ENCODE data around the gene VPS13D.

Gene VPS13D

DNA sequence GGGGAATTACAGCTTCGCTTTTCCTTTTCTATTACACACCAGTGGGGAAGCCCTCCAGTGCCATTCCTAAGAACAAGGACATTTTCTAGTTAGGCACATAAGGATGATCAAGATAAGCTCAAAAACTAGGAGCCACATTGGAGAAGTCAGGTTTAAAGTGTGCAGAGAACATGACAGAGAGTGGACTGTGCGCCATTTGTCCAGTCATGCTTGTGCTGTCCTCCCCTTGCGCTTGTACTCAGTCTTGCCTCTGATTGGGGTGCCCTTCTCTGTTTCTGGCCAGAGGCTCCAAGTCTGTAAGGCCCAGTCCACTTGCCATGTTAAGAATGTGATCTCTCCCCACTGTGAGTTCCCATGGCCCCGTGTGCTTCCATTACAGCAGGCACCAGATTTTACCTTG, 198.5 kb downstream of the VPS13D start:
- no peak for DNase-seq (ENCODE audit: low spot score)

DNA sequence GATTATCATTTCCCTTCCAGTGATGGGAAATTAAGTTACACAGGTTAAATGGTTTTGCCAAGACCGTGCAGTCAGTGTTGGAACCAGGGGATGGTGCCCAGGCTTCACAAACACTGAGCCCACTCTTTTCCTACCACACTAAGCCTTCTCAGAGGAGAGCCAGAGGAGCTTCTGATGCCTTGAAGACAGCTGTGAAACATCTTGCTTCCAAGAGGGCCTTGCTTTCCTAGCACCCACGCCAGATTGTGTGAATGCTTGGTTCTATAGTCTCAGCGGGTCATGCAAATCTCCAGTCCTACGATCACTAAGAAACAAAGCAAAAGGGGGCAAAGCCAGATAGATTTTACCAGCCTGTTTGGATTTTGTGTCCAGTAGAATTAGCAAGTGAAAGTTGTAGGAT, 200.7 kb downstream of the VPS13D start:
- DNase-seq (ENCODE audit: low spot score): no peak

DNA sequence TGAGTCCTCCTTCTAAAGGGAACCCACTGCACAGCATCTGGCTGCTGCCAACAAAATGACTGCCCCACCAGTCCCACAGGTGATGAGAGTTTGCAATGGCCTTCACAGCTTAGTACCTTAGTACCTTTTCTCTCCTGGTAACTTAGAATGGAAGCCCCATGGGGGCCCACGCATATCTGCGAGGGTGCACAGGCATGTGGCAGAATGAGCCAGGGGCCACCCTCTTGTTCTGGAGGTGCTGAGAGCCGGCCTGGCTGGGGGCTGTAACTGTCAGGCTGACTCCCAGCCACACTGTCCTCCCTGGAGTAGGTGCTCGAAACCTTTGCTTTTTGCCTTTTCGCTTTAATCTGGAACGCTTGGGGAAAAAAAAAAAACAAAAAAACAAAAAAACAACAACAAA, 203.1 kb downstream of the VPS13D start:
- DNase-seq (ENCODE audit: low spot score): no peak

DNA sequence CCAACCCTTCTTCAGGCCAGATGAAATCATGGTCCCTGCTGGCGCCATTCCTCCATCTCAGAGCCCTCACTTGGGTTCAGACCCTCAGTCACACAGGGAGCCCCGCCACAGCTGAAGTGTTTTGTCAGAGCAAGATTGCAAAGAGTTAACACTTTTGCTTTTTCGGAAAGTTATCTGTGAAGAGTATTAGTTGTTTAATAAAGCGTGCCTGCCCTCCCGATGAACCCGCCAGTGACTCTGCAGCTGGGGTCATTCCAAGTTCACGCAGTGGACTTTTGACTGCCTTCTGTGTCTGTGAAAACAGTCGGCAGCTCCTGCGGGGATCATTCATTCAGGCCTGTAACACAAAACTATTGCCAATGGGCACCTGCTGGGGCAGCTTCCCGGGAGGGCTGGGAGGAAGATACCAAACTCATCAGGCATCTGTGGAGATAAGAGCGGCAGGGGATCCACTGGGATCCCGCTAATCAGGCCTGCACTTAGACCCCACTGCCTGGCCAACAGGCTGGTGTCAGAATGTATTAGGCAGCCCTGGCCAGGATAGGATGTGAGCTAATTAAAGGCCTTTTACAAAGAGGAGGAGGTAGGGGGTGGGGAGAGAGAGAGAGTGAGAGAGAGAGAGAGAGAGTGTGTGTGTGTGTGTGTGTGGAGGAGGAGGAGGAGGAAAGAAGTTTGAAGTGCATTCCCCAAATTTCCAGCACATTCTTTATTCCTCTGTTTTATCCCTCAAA, 203.7 kb downstream of the VPS13D start:
- no peak for DNase-seq (ENCODE audit: low spot score)

DNA sequence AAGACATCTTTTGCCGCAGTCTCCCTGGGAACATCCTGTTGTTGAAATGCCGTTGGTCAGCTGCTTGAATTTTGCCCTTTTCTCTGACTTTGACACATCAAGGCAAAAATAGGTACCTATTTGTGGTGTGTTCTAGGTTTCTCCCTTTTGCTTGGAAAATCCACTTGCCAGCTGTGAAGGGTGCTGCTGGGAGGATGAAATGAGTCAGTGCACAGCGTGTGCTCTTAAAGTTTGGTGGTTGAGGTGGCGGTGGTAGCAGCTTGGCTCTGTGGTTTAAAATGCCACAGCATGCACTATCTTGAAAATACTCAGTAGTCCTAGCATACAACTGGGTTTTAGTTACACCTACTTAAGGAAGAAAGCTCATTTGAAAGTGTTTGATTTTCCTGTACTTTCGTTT, 204.3 kb downstream of the VPS13D start:
- DNase-seq (ENCODE audit: low spot score): no peak

DNA sequence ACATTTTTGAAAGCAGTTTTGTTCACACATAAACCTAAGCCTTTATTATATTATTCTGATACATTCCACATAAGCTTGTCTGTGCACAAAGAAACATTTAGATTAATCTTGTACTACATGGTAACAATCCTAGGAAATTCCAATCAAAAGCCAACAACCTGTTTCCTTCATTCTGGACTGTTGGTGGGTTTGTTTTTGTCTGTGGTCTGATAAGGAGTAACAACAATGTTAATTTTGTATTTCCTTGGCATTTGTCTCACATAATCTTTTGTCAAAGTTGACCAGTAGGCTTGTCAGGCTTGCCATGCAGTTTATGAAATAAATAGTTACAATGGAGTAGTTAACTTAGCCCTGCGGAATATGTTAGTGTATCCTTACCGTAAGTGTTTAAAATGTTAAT, 204.9 kb downstream of the VPS13D start:
- no peak for DNase-seq (ENCODE audit: low spot score)

DNA sequence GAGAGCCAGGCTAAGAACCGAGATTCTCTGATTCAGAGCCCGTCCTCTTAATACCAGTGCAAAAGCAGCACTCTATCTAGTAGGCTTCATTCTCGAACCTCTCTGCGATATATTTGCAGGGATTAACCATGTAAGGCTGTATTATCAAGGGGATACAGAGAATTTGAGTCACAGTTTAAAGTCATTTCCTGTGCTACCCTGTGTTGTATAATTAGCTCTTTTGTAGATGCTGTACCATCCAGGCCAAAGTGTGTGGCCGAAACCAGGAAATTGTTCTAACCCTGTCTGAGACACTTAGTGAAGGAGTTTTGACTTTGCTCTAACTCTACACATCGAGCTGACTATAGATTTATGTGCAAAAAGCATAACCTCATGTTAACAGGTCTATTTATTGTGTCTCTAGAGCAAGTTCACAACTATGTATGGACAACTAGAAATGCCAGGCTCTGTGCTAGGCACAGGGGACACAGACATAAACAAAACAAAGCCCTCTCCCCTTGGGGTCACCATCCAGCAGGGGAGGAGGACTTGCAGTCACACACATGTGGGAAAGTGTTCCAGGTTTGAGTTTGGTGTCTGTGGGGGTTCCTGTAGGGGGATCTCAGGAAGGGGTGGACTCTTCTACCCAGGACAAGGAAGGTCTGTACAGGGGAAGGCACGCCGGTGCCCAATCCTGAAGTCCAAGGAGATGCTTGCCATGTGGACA, 206.0 kb downstream of the VPS13D start:
- DNase-seq (ENCODE audit: low spot score): no peak

DNA sequence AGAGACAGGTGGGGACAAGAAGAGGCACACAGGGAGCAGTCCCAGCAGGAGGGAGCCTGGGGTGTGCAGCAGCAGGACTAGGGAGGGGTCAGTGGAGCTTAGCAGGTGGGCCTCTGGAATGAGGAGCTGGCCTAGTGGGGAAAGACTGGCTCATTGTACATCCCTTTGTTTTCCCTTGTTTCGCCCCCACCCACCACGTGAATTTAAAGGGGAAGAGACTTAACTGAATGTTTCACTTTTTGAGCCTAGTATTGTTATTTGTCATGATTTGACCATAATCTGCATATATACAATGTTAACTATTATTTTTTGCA, 206.5 kb downstream of the VPS13D start:
- DNase-seq (ENCODE audit: low spot score): no peak

DNA sequence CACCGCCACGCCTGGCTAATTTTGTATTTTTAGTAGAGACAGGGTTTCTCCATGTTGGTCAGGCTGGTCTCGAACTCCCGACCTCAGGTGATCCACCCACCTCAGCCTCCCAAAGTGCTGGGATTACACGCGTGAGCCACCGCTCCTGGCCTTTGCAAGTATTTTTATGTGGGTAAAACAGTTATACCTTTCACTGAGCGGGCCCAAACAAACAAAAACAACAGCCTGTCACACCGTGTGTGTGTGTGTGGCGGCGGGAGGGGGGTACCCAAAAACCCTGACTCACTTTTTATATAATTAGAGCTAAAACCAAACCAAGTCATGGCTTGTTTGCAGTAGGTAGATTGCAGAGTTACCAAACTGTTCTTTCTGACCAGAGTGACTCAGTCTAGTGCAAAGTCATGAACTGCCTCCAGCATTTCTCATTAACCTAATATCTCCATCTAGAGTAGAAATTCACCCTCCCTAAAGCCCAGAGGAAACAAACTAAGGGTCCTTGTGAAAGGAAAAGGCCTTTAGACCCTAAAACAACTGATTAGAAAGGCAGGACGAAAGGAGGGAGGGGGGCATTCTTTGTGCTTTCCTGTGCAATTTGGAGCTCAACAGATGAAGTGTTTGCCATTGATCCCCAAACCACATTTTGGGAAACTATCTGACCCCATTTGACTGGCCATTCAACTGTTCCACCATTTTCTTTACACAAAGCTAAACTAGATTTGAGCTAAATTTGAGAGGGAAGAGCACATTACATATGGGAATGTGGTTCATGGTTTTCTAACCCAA, 207.2 kb downstream of the VPS13D start:
- no peak for DNase-seq (ENCODE audit: low spot score)

DNA sequence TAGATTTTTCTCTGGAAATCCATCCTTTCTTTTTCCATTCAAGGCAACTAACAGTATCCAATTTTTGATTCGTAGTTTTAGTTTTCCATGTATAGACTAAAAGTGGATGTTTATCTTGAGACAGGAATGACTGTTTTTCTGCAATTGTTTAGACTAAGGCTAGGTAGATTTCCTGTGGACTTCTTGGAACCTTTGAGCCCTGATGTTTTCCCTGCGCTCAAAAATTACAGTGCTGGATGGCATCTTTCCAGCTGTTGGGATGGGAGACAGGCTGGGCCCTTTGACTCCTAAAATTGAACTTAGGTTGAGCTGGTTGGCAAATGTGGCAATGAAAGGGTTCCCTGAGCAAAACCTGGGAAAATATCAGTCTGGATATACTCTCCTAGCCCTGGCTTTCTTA, 207.8 kb downstream of the VPS13D start:
- DNase-seq (ENCODE audit: low spot score): no peak

DNA sequence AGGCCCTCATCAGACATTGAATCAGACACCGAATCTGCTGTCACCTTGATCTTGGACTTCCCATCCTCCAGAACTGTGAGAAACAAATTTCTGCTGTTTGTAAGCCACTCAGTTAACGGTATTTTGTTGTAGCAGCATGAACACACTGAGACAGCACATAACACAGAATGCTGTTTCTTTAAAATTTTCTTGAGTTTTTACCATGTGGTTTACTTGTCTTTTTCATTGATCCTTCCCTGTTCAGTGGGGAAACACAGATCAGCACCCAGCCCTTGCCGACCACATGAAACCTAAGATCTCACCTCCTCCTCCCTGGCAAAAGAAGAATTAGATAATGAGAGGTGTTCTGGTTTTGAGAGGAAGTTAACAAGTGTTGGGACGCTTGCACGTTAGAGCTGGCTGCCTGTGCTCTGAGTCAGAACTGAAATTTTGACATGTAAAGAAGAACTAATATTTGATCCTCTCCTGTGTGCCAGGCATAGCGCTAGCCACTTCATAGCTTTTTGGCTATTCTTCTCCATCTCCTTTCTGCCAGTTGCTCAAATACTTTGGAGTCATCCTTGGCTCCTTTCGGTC, 208.6 kb downstream of the VPS13D start:
- DNase-seq (ENCODE audit: low spot score): no peak

DNA sequence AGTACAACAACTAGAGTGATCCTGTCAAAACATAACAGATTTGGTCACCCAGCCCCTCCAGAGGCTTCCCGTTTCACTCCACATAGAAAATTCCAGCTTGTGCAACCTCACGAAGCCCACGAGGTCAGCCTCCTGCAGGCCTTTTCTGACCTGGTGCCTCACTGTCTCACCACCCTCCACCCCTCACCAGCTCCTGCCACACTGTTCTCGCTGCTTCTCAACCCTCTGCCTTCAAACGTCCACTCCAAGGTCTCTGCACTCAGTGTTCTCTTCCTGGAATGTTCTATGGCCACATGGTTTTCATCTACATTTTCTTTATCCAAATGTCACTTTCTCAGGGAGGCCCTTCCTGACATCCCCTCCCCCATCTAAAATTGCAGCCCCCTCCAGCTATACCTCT, 209.2 kb downstream of the VPS13D start:
- DNase-seq (ENCODE audit: low spot score): no peak

DNA sequence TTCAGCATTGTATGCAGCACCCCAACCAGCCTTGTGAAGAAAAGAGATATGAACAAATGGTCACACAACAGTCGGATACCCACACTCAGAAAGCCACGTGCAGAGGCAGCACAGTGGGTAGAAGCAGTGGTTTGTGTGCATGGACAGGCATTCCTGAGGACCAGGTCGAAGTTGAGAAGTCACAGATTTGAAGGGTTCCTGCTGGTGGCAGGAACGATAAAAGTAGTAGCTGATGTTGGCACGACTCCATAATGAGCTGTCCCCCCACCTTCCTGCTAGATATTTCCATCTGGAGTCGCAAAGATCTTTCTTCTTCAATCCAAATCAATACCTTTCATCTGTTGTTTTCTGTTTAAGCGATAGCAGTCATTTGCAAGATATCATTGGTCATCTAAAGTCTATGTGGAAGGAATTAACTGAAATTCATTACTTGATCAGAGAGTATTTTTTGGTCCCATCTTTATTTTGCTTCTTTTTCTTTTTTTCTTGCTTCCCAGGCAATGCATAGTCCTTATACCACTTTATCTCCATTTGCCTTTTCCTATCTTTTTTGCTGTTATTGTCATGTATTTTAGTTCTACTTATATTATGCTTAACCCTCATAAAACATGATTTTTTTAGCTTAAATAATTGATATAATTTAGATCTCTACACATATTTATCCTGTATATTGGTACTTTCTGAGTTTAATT, 211.7 kb downstream of the VPS13D start:
- no peak for DNase-seq (ENCODE audit: low spot score)

DNA sequence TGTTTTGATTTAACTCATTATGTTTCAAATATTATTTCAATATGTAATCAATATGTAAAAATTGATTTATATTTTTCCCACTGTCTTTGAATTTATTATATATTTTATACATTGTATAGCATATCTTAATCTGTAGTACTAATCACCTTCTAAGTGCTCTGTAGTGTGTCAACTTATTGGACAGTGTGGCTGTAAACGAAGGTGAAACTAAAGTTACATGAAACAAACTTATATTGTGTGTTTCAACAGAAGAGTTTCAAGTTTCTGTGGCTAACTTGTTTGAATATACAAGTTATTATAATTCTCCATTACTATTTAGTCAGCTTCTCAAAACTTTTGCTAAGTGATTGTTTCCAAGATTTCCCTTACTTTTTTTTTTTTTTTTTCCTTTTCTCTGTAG, 212.4 kb downstream of the VPS13D start:
- no peak for DNase-seq (ENCODE audit: low spot score)

DNA sequence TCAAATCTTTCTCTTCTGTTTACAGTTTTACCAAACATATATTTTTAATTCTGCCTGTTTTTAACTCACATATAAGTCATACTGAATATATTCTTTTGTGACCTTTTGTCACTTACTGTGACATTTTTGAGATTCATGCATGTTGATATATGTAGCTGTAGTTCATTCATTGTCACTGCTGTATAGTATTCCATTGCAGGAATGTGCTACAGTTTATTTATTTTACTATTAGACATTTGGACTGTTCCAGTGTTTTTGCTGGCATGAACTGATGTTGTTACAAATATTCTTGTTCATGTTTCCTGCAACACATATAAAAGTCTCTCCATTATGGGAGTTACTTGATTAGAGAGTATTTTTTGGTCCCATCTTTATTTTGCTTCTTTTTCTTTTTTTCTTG, 213.3 kb downstream of the VPS13D start:
- no peak for DNase-seq (ENCODE audit: low spot score)

DNA sequence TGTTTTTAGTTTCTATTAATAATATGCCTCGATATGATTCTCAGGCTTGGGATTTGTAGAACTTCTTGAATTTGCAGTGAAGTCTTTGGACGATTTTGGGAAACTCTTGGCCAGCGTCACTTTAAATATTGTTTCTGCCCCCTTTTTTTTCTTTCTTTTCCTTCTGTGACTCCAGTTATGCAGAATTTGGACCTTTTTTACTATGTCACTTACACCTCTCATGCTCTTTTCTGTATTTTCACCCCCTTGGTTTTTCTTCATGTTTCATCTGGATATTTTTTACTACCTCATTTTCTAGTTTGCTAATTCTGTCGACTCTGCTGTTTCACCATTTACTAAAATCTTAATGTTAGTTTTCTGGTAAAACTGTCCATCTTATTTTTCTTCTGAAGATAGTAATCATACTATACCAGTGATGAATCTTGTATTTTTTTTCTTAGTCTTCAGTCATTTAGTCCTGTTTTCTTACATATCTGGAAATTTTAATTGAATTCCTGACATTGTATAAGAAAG, 214.6 kb downstream of the VPS13D start:
- no peak for DNase-seq (ENCODE audit: low spot score)

DNA sequence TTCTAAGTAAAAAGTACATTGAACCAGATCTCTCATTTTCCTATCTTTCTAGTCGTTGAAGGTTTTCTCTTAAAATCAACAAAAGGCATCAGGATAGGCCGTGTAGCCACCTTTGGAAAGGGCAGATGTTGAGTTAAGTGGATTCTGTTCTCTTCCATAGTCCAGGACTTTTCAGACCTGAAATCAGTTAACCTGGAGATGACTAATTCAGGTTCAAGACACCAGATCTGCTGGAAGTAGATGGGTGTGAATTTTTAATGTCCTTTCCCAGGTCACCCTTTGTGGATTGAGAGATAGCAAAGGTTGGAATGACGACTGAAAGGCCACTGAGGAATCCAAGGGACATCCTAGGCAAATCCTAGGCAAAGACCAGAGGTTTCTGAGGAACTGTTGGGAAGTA, 215.4 kb downstream of the VPS13D start:
- DNase-seq (ENCODE audit: low spot score): no peak

DNA sequence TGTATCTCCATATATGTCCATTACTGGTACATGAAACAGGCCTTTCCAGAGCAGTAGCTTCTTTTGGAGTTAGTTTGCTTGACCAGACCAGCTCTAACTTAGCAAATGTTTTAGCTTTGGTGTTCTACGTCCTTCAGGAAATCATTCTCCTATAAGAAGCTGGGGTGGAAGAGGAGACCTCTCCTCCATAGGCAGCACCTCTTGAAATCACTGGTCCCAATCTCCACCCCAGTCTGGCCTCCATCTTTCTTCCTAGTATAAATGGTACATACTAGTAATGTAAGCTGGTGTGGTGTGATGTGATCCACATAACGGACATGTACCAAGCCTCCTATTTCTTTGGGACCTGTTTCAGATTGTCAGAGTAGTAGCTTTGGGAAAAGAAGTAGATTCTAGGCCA, 216.8 kb downstream of the VPS13D start:
- no peak for DNase-seq (ENCODE audit: low spot score)

DNA sequence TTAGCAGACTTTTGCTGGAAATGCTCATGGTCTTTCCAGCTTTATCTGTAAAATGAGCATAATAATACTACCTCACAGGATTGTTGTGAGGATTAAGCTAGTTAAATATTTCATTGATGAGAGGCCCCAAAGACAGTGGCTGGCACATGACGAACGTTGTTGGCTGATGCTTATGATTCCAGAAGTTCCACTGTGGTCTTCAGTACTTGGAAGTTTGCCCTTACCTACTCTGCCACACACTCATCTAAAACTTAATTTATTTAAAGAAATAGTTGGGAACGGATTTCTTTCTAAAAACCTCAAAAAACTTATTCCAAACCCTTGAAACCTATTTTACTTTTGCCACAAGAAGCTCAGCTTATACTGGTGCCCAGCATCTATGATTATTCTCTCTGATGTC, 217.5 kb downstream of the VPS13D start:
- no peak for DNase-seq (ENCODE audit: low spot score)

DNA sequence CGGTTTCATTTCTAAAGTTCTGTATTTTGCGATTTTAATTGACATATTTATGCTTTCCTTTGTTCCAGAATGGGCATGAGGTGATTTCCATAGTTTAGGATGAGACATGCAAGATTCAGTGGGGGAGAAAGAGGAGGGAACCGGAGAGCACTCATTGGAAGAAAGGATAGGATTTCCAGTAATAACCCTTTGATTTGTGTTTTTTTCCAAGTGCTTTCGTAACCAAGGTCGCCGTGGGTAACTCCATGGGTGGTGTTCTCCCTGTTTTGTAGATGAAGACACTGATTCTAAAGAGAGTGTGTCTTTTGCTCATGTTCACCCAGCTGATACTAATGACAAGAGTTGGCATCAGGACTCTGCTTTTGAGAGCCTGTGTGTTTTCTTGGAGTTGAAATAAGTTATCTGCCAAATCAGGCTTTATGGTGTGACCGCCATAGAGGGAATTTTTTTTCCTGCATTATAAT, 218.1 kb downstream of the VPS13D start:
- no peak for DNase-seq (ENCODE audit: low spot score)

DNA sequence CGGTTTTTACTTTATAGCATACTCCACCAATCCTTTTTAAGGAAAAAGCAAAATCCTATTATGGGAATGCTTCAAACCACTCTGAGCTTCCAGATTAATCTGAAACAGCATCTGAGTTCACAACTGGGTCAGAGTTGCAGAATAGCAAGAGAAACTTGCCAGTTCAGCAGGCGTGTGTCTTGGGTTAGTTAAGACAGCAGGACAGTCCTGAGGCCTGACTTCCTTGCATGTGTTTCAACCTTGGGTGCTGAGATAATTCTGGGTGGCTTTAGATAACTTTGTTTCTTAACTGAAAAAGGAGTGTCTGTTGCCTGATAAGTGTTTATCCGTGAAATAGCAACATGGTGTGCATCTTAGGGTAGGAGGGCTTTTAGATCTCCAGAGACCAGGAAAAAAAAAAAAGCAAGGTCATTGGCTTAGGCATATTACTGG, 218.9 kb downstream of the VPS13D start:
- no peak for DNase-seq (ENCODE audit: low spot score)
